ENCODE data around the gene OCRL.

The OCRL gene

DNA sequence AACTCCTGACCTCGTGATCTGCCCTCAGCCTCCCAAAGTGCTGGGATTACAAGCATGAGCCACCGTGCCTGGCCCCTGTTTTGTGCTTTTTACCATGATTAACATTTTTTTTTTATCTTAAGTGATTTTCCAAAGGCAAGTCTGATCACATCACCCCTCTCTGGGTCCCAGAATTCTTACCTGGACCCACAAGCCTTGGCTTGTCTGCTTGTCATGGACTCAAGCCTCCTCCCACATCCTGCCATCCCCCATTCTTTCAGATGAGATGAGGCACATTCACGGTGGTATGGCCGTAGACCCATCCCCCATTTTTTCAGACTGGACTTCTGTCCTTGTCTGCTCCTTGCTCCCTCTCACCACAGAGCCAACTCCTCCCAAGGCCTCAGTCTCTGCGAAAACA, 59.4 kb downstream of the OCRL start:
- Histone ChIP-seq H3K27me3 (ENCODE audit: control insufficient read depth in 2 of 2, insufficient read depth in 2 of 2, low read length in 2 of 2) (no peaks in the 10 kb centered on the region), H3K4me1 (ENCODE audit: control insufficient read depth in 2 of 2, insufficient read depth in 2 of 2, low read length in 2 of 2) (peaks cover 4% of the 10 kb centered on the region in 2 donors), H3K36me3 (ENCODE audit: control insufficient read depth in 2 of 2, insufficient read depth in 2 of 2, low read length in 2 of 2) (no peaks in the 10 kb centered on the region), H3K9me3 (ENCODE audit: control insufficient read depth in 2 of 2, low read length in 2 of 2) (no peaks in the 10 kb centered on the region), H3K9ac (ENCODE audit: low read depth in 1 of 2, low read length in 2 of 2) (no peak overlapping the region), H3K4me3 (ENCODE audit: low read length in 2 of 2) (no peak overlapping the region), H3K27ac (ENCODE audit: low read depth in 2 of 2, low read length in 2 of 2) (no peak overlapping the region)

DNA sequence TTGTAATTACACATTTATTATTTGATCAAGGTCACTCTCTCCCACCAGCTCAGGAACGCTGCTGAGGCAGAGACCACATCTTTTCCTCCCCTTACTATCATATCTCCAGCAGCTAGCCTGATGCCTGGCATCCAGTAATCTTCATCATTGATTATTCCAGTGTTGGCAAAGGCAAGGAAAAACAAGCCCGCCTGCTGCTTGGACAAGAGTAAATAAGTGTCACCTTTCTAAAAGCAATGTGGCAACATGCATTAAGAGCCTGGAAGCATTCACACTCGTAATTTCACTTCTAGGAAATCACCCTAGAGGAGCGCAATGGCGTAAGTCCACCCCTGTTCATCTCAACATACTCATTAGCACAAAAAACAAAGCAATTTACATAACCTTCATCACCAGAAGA, 59.9 kb downstream of the OCRL start:
- Histone ChIP-seq H3K9ac (ENCODE audit: low read depth in 1 of 2, low read length in 2 of 2) (no peak overlapping the region), H3K4me3 (ENCODE audit: low read length in 2 of 2) (no peak overlapping the region), H3K9me3 (ENCODE audit: control insufficient read depth in 2 of 2, low read length in 2 of 2) (no peaks in the 10 kb centered on the region), H3K27me3 (ENCODE audit: control insufficient read depth in 2 of 2, insufficient read depth in 2 of 2, low read length in 2 of 2) (no peaks in the 10 kb centered on the region), H3K4me1 (ENCODE audit: control insufficient read depth in 2 of 2, insufficient read depth in 2 of 2, low read length in 2 of 2) (peaks cover 5 to 6% of the 10 kb centered on the region in 2 donors), H3K36me3 (ENCODE audit: control insufficient read depth in 2 of 2, insufficient read depth in 2 of 2, low read length in 2 of 2) (no peaks in the 10 kb centered on the region), H3K27ac (ENCODE audit: low read depth in 2 of 2, low read length in 2 of 2) (no peak overlapping the region)

- peaks cover 5 to 6% of the 10 kb centered on the region in 2 donors for H3K4me1 ChIP-seq (ENCODE audit: control insufficient read depth in 2 of 2, insufficient read depth in 2 of 2, low read length in 2 of 2)
- no peaks in the 10 kb centered on the region for H3K27me3 ChIP-seq (ENCODE audit: control insufficient read depth in 2 of 2, insufficient read depth in 2 of 2, low read length in 2 of 2)
- no peak overlapping the region for H3K4me3 ChIP-seq (ENCODE audit: low read length in 2 of 2)
- no peak overlapping the region for H3K27ac ChIP-seq (ENCODE audit: low read depth in 2 of 2, low read length in 2 of 2)
- H3K9me3 ChIP-seq (ENCODE audit: control insufficient read depth in 2 of 2, low read length in 2 of 2) = no peaks in the 10 kb centered on the region
- no peak overlapping the region for H3K9ac ChIP-seq (ENCODE audit: low read depth in 1 of 2, low read length in 2 of 2)
- no peaks in the 10 kb centered on the region for H3K36me3 ChIP-seq (ENCODE audit: control insufficient read depth in 2 of 2, insufficient read depth in 2 of 2, low read length in 2 of 2)
Measured at GRCh38 chrX:129600981-129601424, 60.9 kb downstream of the OCRL start.

GRCh38 chrX:129606918-129607317, 66.9 kb downstream of the OCRL start:
- no peaks in the 10 kb centered on the region for H3K36me3 ChIP-seq (ENCODE audit: control insufficient read depth in 2 of 2, insufficient read depth in 2 of 2, low read length in 2 of 2)
- peaks cover 0 to 5% of the 10 kb centered on the region in 2 donors for H3K27me3 ChIP-seq (ENCODE audit: control insufficient read depth in 2 of 2, insufficient read depth in 2 of 2, low read length in 2 of 2)
- H3K27ac ChIP-seq (ENCODE audit: low read depth in 2 of 2, low read length in 2 of 2) = no peak overlapping the region
- H3K9ac ChIP-seq (ENCODE audit: low read depth in 1 of 2, low read length in 2 of 2) = no peak overlapping the region
- H3K9me3 ChIP-seq (ENCODE audit: control insufficient read depth in 2 of 2, low read length in 2 of 2) = no peaks in the 10 kb centered on the region
- no peak overlapping the region for H3K4me3 ChIP-seq (ENCODE audit: low read length in 2 of 2)
- H3K4me1 ChIP-seq (ENCODE audit: control insufficient read depth in 2 of 2, insufficient read depth in 2 of 2, low read length in 2 of 2) = peaks cover 5 to 6% of the 10 kb centered on the region in 2 donors

DNA sequence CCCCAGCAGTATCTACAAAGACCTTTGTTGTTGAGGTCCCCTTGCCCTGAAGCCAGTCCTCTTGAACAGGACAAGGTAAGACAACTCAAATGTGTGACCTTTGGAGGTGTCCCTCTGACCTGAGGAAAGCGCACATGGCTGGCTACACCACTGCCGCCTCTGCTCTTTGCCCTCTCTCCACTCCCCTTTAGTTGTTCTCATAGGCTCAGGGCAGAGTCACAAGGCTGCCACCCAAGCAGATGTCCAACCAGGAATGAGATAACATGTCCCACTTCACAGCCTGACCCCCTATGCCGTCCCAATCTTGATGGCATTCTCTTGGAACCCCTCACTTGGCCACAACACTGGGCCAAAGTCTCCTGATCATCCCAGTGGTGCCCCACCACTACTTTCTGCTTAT, 68.4 kb downstream of the OCRL start:
- no peak overlapping the region for H3K9ac ChIP-seq (ENCODE audit: low read depth in 1 of 2, low read length in 2 of 2)
- no peak overlapping the region for H3K4me3 ChIP-seq (ENCODE audit: low read length in 2 of 2)
- H3K9me3 ChIP-seq (ENCODE audit: control insufficient read depth in 2 of 2, low read length in 2 of 2) = no peaks in the 10 kb centered on the region
- peaks cover 0 to 5% of the 10 kb centered on the region in 2 donors for H3K27me3 ChIP-seq (ENCODE audit: control insufficient read depth in 2 of 2, insufficient read depth in 2 of 2, low read length in 2 of 2)
- no peak overlapping the region for H3K27ac ChIP-seq (ENCODE audit: low read depth in 2 of 2, low read length in 2 of 2)
- H3K36me3 ChIP-seq (ENCODE audit: control insufficient read depth in 2 of 2, insufficient read depth in 2 of 2, low read length in 2 of 2) = no peaks in the 10 kb centered on the region
- peaks cover 5 to 6% of the 10 kb centered on the region in 2 donors for H3K4me1 ChIP-seq (ENCODE audit: control insufficient read depth in 2 of 2, insufficient read depth in 2 of 2, low read length in 2 of 2)

DNA sequence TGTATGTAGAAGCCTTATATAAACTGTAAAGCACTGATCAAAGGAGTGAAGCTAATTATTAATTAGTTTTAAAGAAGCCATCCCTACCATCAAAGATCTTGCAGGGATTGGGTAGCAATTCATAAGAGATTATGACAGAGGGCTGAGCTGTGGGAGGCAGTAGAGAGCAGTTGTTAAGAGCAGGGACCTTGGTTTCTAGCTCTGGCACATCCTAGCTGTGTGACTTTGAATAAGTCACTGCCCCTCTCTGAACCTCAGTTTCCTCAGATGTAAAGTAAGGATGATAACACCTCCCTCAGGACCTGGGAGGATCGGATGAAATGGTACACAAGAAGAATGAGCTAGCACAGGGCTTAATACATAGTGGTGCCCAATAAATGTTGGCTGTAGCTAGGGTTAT, 69.3 kb downstream of the OCRL start:
- Histone ChIP-seq H3K9me3 (ENCODE audit: control insufficient read depth in 2 of 2, low read length in 2 of 2) (no peaks in the 10 kb centered on the region), H3K36me3 (ENCODE audit: control insufficient read depth in 2 of 2, insufficient read depth in 2 of 2, low read length in 2 of 2) (no peaks in the 10 kb centered on the region), H3K27ac (ENCODE audit: low read depth in 2 of 2, low read length in 2 of 2) (no peak overlapping the region), H3K4me3 (ENCODE audit: low read length in 2 of 2) (no peak overlapping the region), H3K4me1 (ENCODE audit: control insufficient read depth in 2 of 2, insufficient read depth in 2 of 2, low read length in 2 of 2) (peaks cover 2 to 3% of the 10 kb centered on the region in 2 donors), H3K9ac (ENCODE audit: low read depth in 1 of 2, low read length in 2 of 2) (no peak overlapping the region), H3K27me3 (ENCODE audit: control insufficient read depth in 2 of 2, insufficient read depth in 2 of 2, low read length in 2 of 2) (peaks cover 3 to 5% of the 10 kb centered on the region in 2 donors)

- H3K27ac ChIP-seq (ENCODE audit: low read depth in 2 of 2, low read length in 2 of 2) = no peak overlapping the region
- H3K9ac ChIP-seq (ENCODE audit: low read depth in 1 of 2, low read length in 2 of 2) = no peak overlapping the region
- no peaks in the 10 kb centered on the region for H3K36me3 ChIP-seq (ENCODE audit: control insufficient read depth in 2 of 2, insufficient read depth in 2 of 2, low read length in 2 of 2)
- peaks cover 5 to 8% of the 10 kb centered on the region in 2 donors for H3K27me3 ChIP-seq (ENCODE audit: control insufficient read depth in 2 of 2, insufficient read depth in 2 of 2, low read length in 2 of 2)
- H3K4me1 ChIP-seq (ENCODE audit: control insufficient read depth in 2 of 2, insufficient read depth in 2 of 2, low read length in 2 of 2) = no peaks in the 10 kb centered on the region
- no peak overlapping the region for H3K4me3 ChIP-seq (ENCODE audit: low read length in 2 of 2)
- H3K9me3 ChIP-seq (ENCODE audit: control insufficient read depth in 2 of 2, low read length in 2 of 2) = no peaks in the 10 kb centered on the region
Measured at GRCh38 chrX:129612396-129612795, 72.3 kb downstream of the OCRL start.

GRCh38 chrX:129613596-129613995, 73.5 kb downstream of the OCRL start:
- peaks cover 0 to 8% of the 10 kb centered on the region in 2 donors for H3K27me3 ChIP-seq (ENCODE audit: control insufficient read depth in 2 of 2, insufficient read depth in 2 of 2, low read length in 2 of 2)
- no peaks in the 10 kb centered on the region for H3K36me3 ChIP-seq (ENCODE audit: control insufficient read depth in 2 of 2, insufficient read depth in 2 of 2, low read length in 2 of 2)
- no peak overlapping the region for H3K27ac ChIP-seq (ENCODE audit: low read depth in 2 of 2, low read length in 2 of 2)
- H3K9me3 ChIP-seq (ENCODE audit: control insufficient read depth in 2 of 2, low read length in 2 of 2) = no peaks in the 10 kb centered on the region
- H3K9ac ChIP-seq (ENCODE audit: low read depth in 1 of 2, low read length in 2 of 2) = no peak overlapping the region
- H3K4me1 ChIP-seq (ENCODE audit: control insufficient read depth in 2 of 2, insufficient read depth in 2 of 2, low read length in 2 of 2) = no peaks in the 10 kb centered on the region
- no peak overlapping the region for H3K4me3 ChIP-seq (ENCODE audit: low read length in 2 of 2)

DNA sequence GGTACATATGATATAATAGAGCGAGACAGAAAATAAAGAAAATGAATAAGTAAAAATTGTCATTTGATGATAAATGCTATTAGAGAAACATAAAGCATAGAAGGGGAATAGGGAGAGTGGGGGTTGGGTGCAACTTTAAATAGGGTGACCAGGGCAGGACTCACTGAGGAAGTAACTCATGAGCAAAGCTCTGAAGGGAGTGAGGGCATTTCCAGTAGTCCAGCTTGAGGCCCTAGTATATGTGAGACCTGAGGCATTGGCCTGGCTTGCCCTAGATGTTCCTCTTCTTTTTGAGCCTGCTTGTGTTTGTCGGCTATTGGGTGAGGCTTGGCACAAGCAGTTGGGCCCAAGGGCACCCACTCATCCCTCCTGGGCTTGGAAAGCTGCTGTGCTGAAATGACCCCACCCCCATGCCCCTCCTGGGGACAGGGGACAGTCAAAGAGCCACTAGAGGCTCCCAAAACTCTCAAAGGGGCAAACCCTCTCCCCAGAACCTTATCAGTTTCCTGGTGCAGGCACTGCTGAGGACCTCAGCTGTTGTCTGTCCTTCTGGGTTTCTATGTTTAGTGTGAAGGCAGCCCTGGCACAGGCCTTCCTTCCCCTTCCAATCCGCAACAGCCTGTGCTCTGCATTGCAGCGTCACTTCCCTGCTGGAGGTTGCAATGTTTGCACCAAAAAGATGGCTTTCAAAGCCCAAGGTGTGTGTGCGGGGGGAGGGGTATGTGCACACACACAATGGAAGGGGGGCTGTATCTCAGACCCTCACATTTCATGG, 74.6 kb downstream of the OCRL start:
- Histone ChIP-seq H3K27ac (ENCODE audit: low read depth in 2 of 2, low read length in 2 of 2) (no peak overlapping the region), H3K4me1 (ENCODE audit: control insufficient read depth in 2 of 2, insufficient read depth in 2 of 2, low read length in 2 of 2) (peaks cover 0 to 2% of the 10 kb centered on the region in 2 donors), H3K27me3 (ENCODE audit: control insufficient read depth in 2 of 2, insufficient read depth in 2 of 2, low read length in 2 of 2) (peaks cover 5 to 14% of the 10 kb centered on the region in 2 donors), H3K9ac (ENCODE audit: low read depth in 1 of 2, low read length in 2 of 2) (no peak overlapping the region), H3K36me3 (ENCODE audit: control insufficient read depth in 2 of 2, insufficient read depth in 2 of 2, low read length in 2 of 2) (no peaks in the 10 kb centered on the region), H3K9me3 (ENCODE audit: control insufficient read depth in 2 of 2, low read length in 2 of 2) (no peaks in the 10 kb centered on the region), H3K4me3 (ENCODE audit: low read length in 2 of 2) (no peak overlapping the region)

GRCh38 chrX:129617420-129617819, 77.4 kb downstream of the OCRL start:
- peaks cover 5 to 14% of the 10 kb centered on the region in 2 donors for H3K27me3 ChIP-seq (ENCODE audit: control insufficient read depth in 2 of 2, insufficient read depth in 2 of 2, low read length in 2 of 2)
- H3K4me3 ChIP-seq (ENCODE audit: low read length in 2 of 2) = no peak overlapping the region
- H3K4me1 ChIP-seq (ENCODE audit: control insufficient read depth in 2 of 2, insufficient read depth in 2 of 2, low read length in 2 of 2) = peaks cover 0 to 2% of the 10 kb centered on the region in 2 donors
- no peak overlapping the region for H3K27ac ChIP-seq (ENCODE audit: low read depth in 2 of 2, low read length in 2 of 2)
- H3K9me3 ChIP-seq (ENCODE audit: control insufficient read depth in 2 of 2, low read length in 2 of 2) = no peaks in the 10 kb centered on the region
- H3K36me3 ChIP-seq (ENCODE audit: control insufficient read depth in 2 of 2, insufficient read depth in 2 of 2, low read length in 2 of 2) = no peaks in the 10 kb centered on the region
- H3K9ac ChIP-seq (ENCODE audit: low read depth in 1 of 2, low read length in 2 of 2) = no peak overlapping the region
